CD4-positive, alpha-beta T cell treated with Interleukin-1 beta for 1 hour (primary cell): ENCODE results near the gene GMPPB.

Source experiments
- DNase-seq, 2 donors: peaks; one replicate each; pipeline ENCODE4 v3.0.0-alpha.2; 2020 to 2022

GMPPB gene

GRCh38 chr3:49727924-49728361 lies 4.2 kb upstream of the GMPPB start:
- no peak for DNase-seq

GRCh38 chr3:49727154-49727923 lies 3.6 kb upstream of the GMPPB start:
- no peak for DNase-seq

GRCh38 chr3:49725906-49726681 lies 2.3 kb upstream of the GMPPB start:
- DNase-seq = no peak

GRCh38 chr3:49724586-49724985 lies 835 bp upstream of the GMPPB start:
- peak; percentile 58 to 79 for DNase-seq

GRCh38 chr3:49723296-49723627 lies 489 bp downstream of the GMPPB start:
- peak; percentile 65 to 68 for DNase-seq

- DNase-seq = no peak
These were observed 855 bp downstream of the GMPPB start for GRCh38 chr3:49722896-49723295.

GRCh38 chr3:49721896-49722781 lies 1.6 kb downstream of the GMPPB start:
- no peak for DNase-seq

- DNase-seq = no peak
These were observed 2.2 kb downstream of the GMPPB start for GRCh38 chr3:49721596-49721895.

GRCh38 chr3:49720855-49721595 lies 2.7 kb downstream of the GMPPB start:
- DNase-seq = no peak

GRCh38 chr3:49719214-49719884 lies 4.4 kb downstream of the GMPPB start, which contains the start of gene AMIGO3:
Gene AMIGO3, minus strand, starts transcription at chr3:49719684. Its CDS starts 219 bp downstream, at chr3:49719465.
- peak; percentile 90 for DNase-seq

- DNase-seq = no peak
These were observed 4.9 kb downstream of the GMPPB start for GRCh38 chr3:49718858-49719213.

GRCh38 chr3:49717959-49718857 lies 5.5 kb downstream of the GMPPB start:
- DNase-seq = no peak

GRCh38 chr3:49717211-49717958 lies 6.4 kb downstream of the GMPPB start:
- no peak for DNase-seq

GRCh38 chr3:49716691-49717210 lies 7.0 kb downstream of the GMPPB start:
- DNase-seq = no peak

GRCh38 chr3:49716169-49716568 lies 7.6 kb downstream of the GMPPB start:
- no peak for DNase-seq

GRCh38 chr3:49715611-49716121 lies 8.1 kb downstream of the GMPPB start:
- no peak for DNase-seq

GRCh38 chr3:49714728-49715550 lies 8.8 kb downstream of the GMPPB start:
- no peak for DNase-seq

GRCh38 chr3:49713336-49714105 lies 10.2 kb downstream of the GMPPB start:
- DNase-seq = no peak
